ENCODE measurements around the gene CAST. TPM values are rescaled to one million over a fixed set of nuclear protein-coding genes. Genes with fewer than 3 reads are reported as not detected.

The CAST gene
- total RNA-seq, 1 experiment from 2014 or later: 418 TPM

GRCh38 chr5:96654209-96654608 lies 8.0 kb upstream of the CAST start:
- H3K9me3 Mint-ChIP-seq (ENCODE audit: unreplicated experiment): no peaks in the 10 kb centered on the region
- no peak for TF ChIP-seq CTCF (IDR thresholded peaks at IDR 0.05; ENCODE audit: insufficient read depth in 1 of 2, low read depth in 1 of 2, low read length in 1 of 2, severe bottlenecking in 1 of 2, unreplicated experiment in 1 of 2)
- no peaks in the 10 kb centered on the region for H3K27me3 Mint-ChIP-seq (ENCODE audit: insufficient read depth, unreplicated experiment)
- H3K27ac Mint-ChIP-seq (ENCODE audit: unreplicated experiment): no peak overlapping the region
- H3K36me3 Mint-ChIP-seq (ENCODE audit: insufficient read depth, unreplicated experiment): no peaks in the 10 kb centered on the region
- peaks cover 54% of the 10 kb centered on the region for H3K4me1 Mint-ChIP-seq (ENCODE audit: low read depth, unreplicated experiment)
- BruUV-seq (replicated peaks): no TSS peak
- ChIA-PET CTCF (no interaction called here), POLR2A (no interaction called here)
- Histone ChIP-seq H3K27me3 (replicated peaks; ENCODE audit: control insufficient read depth, insufficient read depth, low read length) (no peaks in the 10 kb centered on the region), H3K9me3 (no peaks in the 10 kb centered on the region), H3K4me3 (ENCODE audit: low read depth, low read length) (no peak overlapping the region), H3K4me1 (peaks cover 73% of the 10 kb centered on the region), H3K36me3 (ENCODE audit: control insufficient read depth, insufficient read depth, low read length) (no peaks in the 10 kb centered on the region)
- DNase-seq: no peak
- no peak overlapping the region for H3K4me3 Mint-ChIP-seq (ENCODE audit: unreplicated experiment)
- intact Hi-C loops (cut with micrococcal nuclease; ENCODE audit: unreplicated experiment): no loop called here

GRCh38 chr5:96655085-96655484 lies 7.1 kb upstream of the CAST start:
- H3K4me3 Mint-ChIP-seq (ENCODE audit: unreplicated experiment): peak overlapping the region; percentile 9
- TF ChIP-seq CTCF (IDR thresholded peaks at IDR 0.05; ENCODE audit: insufficient read depth in 1 of 2, low read depth in 1 of 2, low read length in 1 of 2, severe bottlenecking in 1 of 2, unreplicated experiment in 1 of 2): no peak
- no peaks in the 10 kb centered on the region for H3K27me3 ChIP-seq (replicated peaks; ENCODE audit: control insufficient read depth, insufficient read depth, low read length)
- peak overlapping the region; percentile 4 for H3K27ac Mint-ChIP-seq (ENCODE audit: unreplicated experiment)
- no peaks in the 10 kb centered on the region for H3K9me3 ChIP-seq
- no peaks in the 10 kb centered on the region for H3K36me3 ChIP-seq (ENCODE audit: control insufficient read depth, insufficient read depth, low read length)
- no peaks in the 10 kb centered on the region for H3K36me3 Mint-ChIP-seq (ENCODE audit: insufficient read depth, unreplicated experiment)
- BruUV-seq (replicated peaks): no TSS peak
- POLR2A ChIA-PET: no interaction called here
- no peak for DNase-seq
- peaks cover 53% of the 10 kb centered on the region for H3K4me1 Mint-ChIP-seq (ENCODE audit: low read depth, unreplicated experiment)
- H3K9me3 Mint-ChIP-seq (ENCODE audit: unreplicated experiment): no peaks in the 10 kb centered on the region
- H3K27me3 Mint-ChIP-seq (ENCODE audit: insufficient read depth, unreplicated experiment): no peaks in the 10 kb centered on the region
- H3K4me3 ChIP-seq (ENCODE audit: low read depth, low read length): no peak overlapping the region
- CTCF ChIA-PET: no interaction called here
- H3K4me1 ChIP-seq: peaks cover 73% of the 10 kb centered on the region
- intact Hi-C loops (cut with micrococcal nuclease; ENCODE audit: unreplicated experiment): no loop called here

GRCh38 chr5:96655506-96655905 lies 6.7 kb upstream of the CAST start:
- no TSS peak for BruUV-seq (replicated peaks)
- POLR2A ChIA-PET: interaction anchor here (0.5 kb wide), 1 partner anchor 13 kb away, joined by 5 read pairs; no protein-coding TSS in a partner anchor
- intact Hi-C loops (cut with micrococcal nuclease; ENCODE audit: unreplicated experiment): no loop called here
- Histone ChIP-seq H3K36me3 (ENCODE audit: control insufficient read depth, insufficient read depth, low read length) (no peaks in the 10 kb centered on the region), H3K27me3 (replicated peaks; ENCODE audit: control insufficient read depth, insufficient read depth, low read length) (no peaks in the 10 kb centered on the region), H3K9me3 (no peaks in the 10 kb centered on the region), H3K4me3 (ENCODE audit: low read depth, low read length) (no peak overlapping the region), H3K4me1 (peaks cover 75% of the 10 kb centered on the region)
- Mint-ChIP-seq H3K9me3 (ENCODE audit: unreplicated experiment) (no peaks in the 10 kb centered on the region), H3K4me3 (ENCODE audit: unreplicated experiment) (peak overlapping the region; percentile 9), H3K36me3 (ENCODE audit: insufficient read depth, unreplicated experiment) (no peaks in the 10 kb centered on the region), H3K4me1 (ENCODE audit: low read depth, unreplicated experiment) (peaks cover 54% of the 10 kb centered on the region), H3K27ac (ENCODE audit: unreplicated experiment) (peak overlapping the region; percentile 4), H3K27me3 (ENCODE audit: insufficient read depth, unreplicated experiment) (no peaks in the 10 kb centered on the region)
- DNase-seq: no peak
- CTCF ChIA-PET: no interaction called here
- TF ChIP-seq CTCF (IDR thresholded peaks at IDR 0.05; ENCODE audit: insufficient read depth in 1 of 2, low read depth in 1 of 2, low read length in 1 of 2, severe bottlenecking in 1 of 2, unreplicated experiment in 1 of 2): no peak

Data from Caco-2 (cell line).